ENCODE data around the gene KIF24.

DNA sequence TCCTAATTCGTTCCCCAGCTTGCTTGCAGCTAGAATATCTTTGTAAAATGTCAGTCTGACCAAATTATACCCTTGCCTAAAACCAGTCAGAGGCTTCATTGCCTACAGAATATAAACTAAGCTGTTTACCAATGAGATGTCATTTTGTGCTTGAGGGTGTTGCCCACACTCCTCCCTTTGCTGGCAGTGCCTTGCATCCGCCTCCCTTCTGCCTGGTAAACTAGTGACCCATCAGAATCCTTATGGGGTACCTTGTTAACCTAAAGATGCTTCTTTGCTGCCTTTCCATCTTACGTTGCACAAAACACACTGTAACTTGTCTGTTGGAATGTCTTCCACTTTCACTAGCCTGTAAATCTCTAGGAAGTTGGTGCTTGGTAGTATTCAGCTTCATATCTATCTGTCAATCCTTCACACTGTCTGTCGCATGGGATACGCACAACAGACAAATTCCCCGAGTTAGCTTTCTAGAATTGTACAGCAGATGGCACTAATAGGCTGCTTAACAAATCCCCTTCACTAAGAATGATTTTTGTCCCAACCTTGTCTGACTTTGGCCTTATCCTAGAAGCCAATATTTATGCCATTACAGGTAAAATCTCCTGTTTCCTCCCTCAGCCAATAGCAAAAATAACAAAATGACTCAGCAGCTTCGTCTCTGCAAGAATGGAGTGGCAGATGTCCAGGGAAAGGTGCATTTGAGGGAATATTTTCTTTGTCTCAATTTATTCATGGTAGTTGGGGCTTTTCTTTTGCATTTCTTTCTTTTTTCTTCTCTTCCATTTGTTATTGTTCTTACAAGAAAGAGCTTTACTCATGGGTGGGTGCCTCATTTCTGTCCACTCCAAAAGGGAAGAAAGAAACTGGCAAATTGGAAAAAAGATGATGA, 3.3 kb upstream of the KIF24 start:
- TF ChIP-seq, protein P1, sequence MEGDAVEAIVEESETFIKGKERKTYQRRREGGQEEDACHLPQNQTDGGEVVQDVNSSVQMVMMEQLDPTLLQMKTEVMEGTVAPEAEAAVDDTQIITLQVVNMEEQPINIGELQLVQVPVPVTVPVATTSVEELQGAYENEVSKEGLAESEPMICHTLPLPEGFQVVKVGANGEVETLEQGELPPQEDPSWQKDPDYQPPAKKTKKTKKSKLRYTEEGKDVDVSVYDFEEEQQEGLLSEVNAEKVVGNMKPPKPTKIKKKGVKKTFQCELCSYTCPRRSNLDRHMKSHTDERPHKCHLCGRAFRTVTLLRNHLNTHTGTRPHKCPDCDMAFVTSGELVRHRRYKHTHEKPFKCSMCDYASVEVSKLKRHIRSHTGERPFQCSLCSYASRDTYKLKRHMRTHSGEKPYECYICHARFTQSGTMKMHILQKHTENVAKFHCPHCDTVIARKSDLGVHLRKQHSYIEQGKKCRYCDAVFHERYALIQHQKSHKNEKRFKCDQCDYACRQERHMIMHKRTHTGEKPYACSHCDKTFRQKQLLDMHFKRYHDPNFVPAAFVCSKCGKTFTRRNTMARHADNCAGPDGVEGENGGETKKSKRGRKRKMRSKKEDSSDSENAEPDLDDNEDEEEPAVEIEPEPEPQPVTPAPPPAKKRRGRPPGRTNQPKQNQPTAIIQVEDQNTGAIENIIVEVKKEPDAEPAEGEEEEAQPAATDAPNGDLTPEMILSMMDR (IDR thresholded peaks at IDR 0.05) = peak; percentile 65 to 82 (median 69)
- TF ChIP-seq POLR2A (IDR thresholded peaks at IDR 0.05) = no peak
